GM23248 (cell line): ENCODE measurements around the gene MR1. TPM values are rescaled to one million over a fixed set of nuclear protein-coding genes. Genes with fewer than 3 reads are reported as not detected.
A peak's percentile ranks its signal among the peaks of the same experiment; 100 is the strongest.

ENCODE experiments used
- DNase-seq: peaks from one replicate; pipeline ENCODE4 v3.0.0-alpha.2; 2015
- H2AFZ ChIP-seq: fragments of 200-600 bp; sonication (generic); 2 replicates; pipeline ENCODE4 v1.6.1; 2016; ENCODE audit warnings: antibody characterized with exemption
- H3F3A ChIP-seq: fragments of 200-600 bp; sonication (generic); 2 replicates; pipeline ENCODE4 v1.6.1; 2016; ENCODE audit warnings: mild to moderate bottlenecking, antibody characterized with exemption, mixed run types; ENCODE audit not compliant: insufficient read depth
- H3K27ac ChIP-seq: fragments of 200-600 bp; sonication (generic); 2 replicates; pipeline ENCODE4 v1.5.1; 2016; ENCODE audit warnings: mild to moderate bottlenecking
- H3K27me3 ChIP-seq: fragments of 200-600 bp; sonication (generic); replicated peaks from 2 replicates; pipeline ENCODE4 v1.6.1; 2016; ENCODE audit warnings: mild to moderate bottlenecking; ENCODE audit not compliant: insufficient read depth
- H3K36me3 ChIP-seq: fragments of 200-600 bp; sonication (generic); 2 replicates; pipeline ENCODE4 v1.6.1; 2016; ENCODE audit warnings: low read depth, mild to moderate bottlenecking
- H3K4me1 ChIP-seq: fragments of 200-600 bp; sonication (generic); 2 replicates; pipeline ENCODE4 v1.6.1; 2016; ENCODE audit warnings: mild to moderate bottlenecking; ENCODE audit not compliant: insufficient read depth
- H3K4me2 ChIP-seq: fragments of 200-600 bp; sonication (generic); one replicate; pipeline ENCODE4 v1.6.1; 2016; ENCODE audit warnings: mild to moderate bottlenecking; ENCODE audit not compliant: unreplicated experiment
- H3K4me3 ChIP-seq: fragments of 200-600 bp; sonication (generic); 2 replicates; pipeline ENCODE4 v1.5.1; 2016; ENCODE audit warnings: mild to moderate bottlenecking
- H3K79me2 ChIP-seq: fragments of 200-600 bp; sonication (generic); 2 replicates; pipeline ENCODE4 v1.6.1; 2016; ENCODE audit warnings: mild to moderate bottlenecking; ENCODE audit not compliant: insufficient read depth
- H3K9ac ChIP-seq: fragments of 200-600 bp; sonication (generic); 2 replicates; pipeline ENCODE4 v1.6.1; 2016; ENCODE audit warnings: mild to moderate bottlenecking
- H3K9me2 ChIP-seq: fragments of 200-600 bp; sonication (generic); 2 replicates; pipeline ENCODE4 v1.6.1; 2016; ENCODE audit warnings: mixed run types, mild to moderate bottlenecking, moderate library complexity; ENCODE audit not compliant: insufficient read depth
- H3K9me3 ChIP-seq: fragments of 200-600 bp; sonication (generic); one replicate; pipeline ENCODE4 v1.6.1; 2017; ENCODE audit warnings: low read depth
- H4K20me1 ChIP-seq: fragments of 200-600 bp; sonication (generic); 2 replicates; pipeline ENCODE4 v1.6.0; 2016; ENCODE audit not compliant: insufficient read depth
- EZH2 ChIP-seq: fragments of 200-600 bp; sonication (generic); IDR thresholded peaks from 2 replicates; pipeline ENCODE4 v1.6.1; 2018; ENCODE audit warnings: antibody characterized with exemption, mild to moderate bottlenecking; ENCODE audit not compliant: insufficient read depth, poor library complexity, severe bottlenecking
- EZH2phosphoT487 ChIP-seq: fragments of 200-600 bp; sonication (generic); IDR thresholded peaks from 2 replicates; pipeline ENCODE4 v1.6.1; 2018; ENCODE audit warnings: antibody characterized with exemption, moderate library complexity, mild to moderate bottlenecking, low read depth; ENCODE audit not compliant: insufficient read depth
- WGBS, 2 experiments: methylation state at CpG; one replicate each; pipeline ENCODE4 v1.1.6; 2015 to 2017; ENCODE audit warnings: low lambda C conversion rate in 2 of 2, low coverage in 1 of 2; ENCODE audit errors: missing lambda C conversion rate in 2 of 2; 5-methylcytosine and 5-hydroxymethylcytosine counted together
- in situ Hi-C: fragments of 300-500 bp; cut with MboI; formaldehyde crosslinking; loops from 2 replicates; pipeline ENCODE4 v1.15.0; 2020
- polyA plus RNA-seq: library from polyadenylated mRNA; unstranded; fragments of >200 nt; fragmentation: Nextera tagmentation; extraction: Ambion mirVana; gene quantifications from 2 replicates; pipeline ENCODE4 v1.2.1, GENCODE V29; 2016
- total RNA-seq: library from RNA; depleted of rRNA; stranded (reverse); fragments of >200 nt; shearing (Covaris generic); gene quantifications from 2 replicates; pipeline ENCODE4 v1.2.3, GENCODE V29; 2014; rRNA removed

The MR1 gene
- total RNA-seq (25.2 and 28.6 TPM in 2 replicates), polyA plus RNA-seq (25.4 and 26.2 TPM in 2 replicates)

- H3K9me2 ChIP-seq, result no peaks in the 10 kb centered on the region
- H3K79me2 ChIP-seq, result peaks cover 29% of the 10 kb centered on the region
- no peaks in the 10 kb centered on the region for H4K20me1 ChIP-seq
- peak within 1 kb of the TSS; percentile 94 for H3K4me2 ChIP-seq
- no peaks in the 10 kb centered on the region for H3K27me3 ChIP-seq
- peaks cover 14% of the 10 kb centered on the region for H3K4me1 ChIP-seq
- H3F3A ChIP-seq, result peaks cover 11% of the 10 kb centered on the region; the same call in 1 of the 2 replicates
- peak; percentile 88 for DNase-seq
- H3K9ac ChIP-seq, result peak within 1 kb of the TSS; percentile 83
- 1 to 2% methylated on average over 9 of the region's 9 CpGs for WGBS, 2 experiments
- no peaks in the 10 kb centered on the region for H3K36me3 ChIP-seq
- H3K9me3 ChIP-seq, result no peaks in the 10 kb centered on the region
- H3K27ac ChIP-seq, result peak within 1 kb of the TSS; percentile 92
- TF ChIP-seq EZH2 (no peak), EZH2phosphoT487 (no peak)
- H3K4me3 ChIP-seq, result peak within 1 kb of the TSS; percentile 79
- in situ Hi-C loops, result no loop called here
- H2AFZ ChIP-seq, result peak within 1 kb of the TSS; percentile 98
These were observed at the start of gene MR1 for GRCh38 chr1:181033799-181034451. Gene MR1 (plus strand): TSS chr1:181033983. CDS start chr1:181034008, 25 bp downstream.

- TF ChIP-seq EZH2, result no peak
- Histone ChIP-seq H3K9ac (no peak overlapping the region), H3K9me3 (no peaks in the 10 kb centered on the region), H3K4me2 (no peak overlapping the region), H2AFZ (no peak overlapping the region), H3K27ac (no peak overlapping the region), H3K9me2 (no peaks in the 10 kb centered on the region), H3K4me3 (no peak overlapping the region), H3K79me2 (no peaks in the 10 kb centered on the region), H3K36me3 (peaks cover 56% of the 10 kb centered on the region), H3K4me1 (no peaks in the 10 kb centered on the region), H4K20me1 (no peaks in the 10 kb centered on the region), H3F3A (no peaks in the 10 kb centered on the region), H3K27me3 (no peaks in the 10 kb centered on the region)
- in situ Hi-C loops, result no loop called here
- DNase-seq, result no peak
- WGBS, 2 experiments, result 85 to 89% methylated on average over 8 of the region's 8 CpGs
These were observed 45.5 kb upstream of the MR1 start for GRCh38 chr1:180988253-180988752.

- Histone ChIP-seq H3K4me1 (peaks cover 21% of the 10 kb centered on the region), H3K4me3 (no peak overlapping the region), H3K36me3 (peaks cover 7% of the 10 kb centered on the region), H3F3A (peaks cover 19% of the 10 kb centered on the region), H3K9me3 (no peaks in the 10 kb centered on the region), H3K27me3 (no peaks in the 10 kb centered on the region), H3K9ac (no peak overlapping the region), H3K27ac (no peak overlapping the region), H4K20me1 (no peaks in the 10 kb centered on the region), H3K9me2 (no peaks in the 10 kb centered on the region), H2AFZ (no peak overlapping the region), H3K79me2 (peaks cover 41% of the 10 kb centered on the region), H3K4me2 (no peak overlapping the region)
- no peak for TF ChIP-seq EZH2
- TF ChIP-seq EZH2phosphoT487, result no peak
- 65 to 66% methylated on average over 3 of the region's 3 CpGs for WGBS, 2 experiments
- in situ Hi-C loops, result no loop called here
- peak; percentile 24 for DNase-seq
These were observed 39.5 kb upstream of the MR1 start for GRCh38 chr1:180994262-180994661.

GRCh38 chr1:180997843-180998504, 35.8 kb upstream of the MR1 start:
- WGBS, 2 experiments, result 70 to 71% methylated on average over 4 of the region's 4 CpGs
- in situ Hi-C loops, result no loop called here
- H3K79me2 ChIP-seq, result peaks cover 73% of the 10 kb centered on the region
- H3K4me2 ChIP-seq, result peak overlapping the region; percentile 7
- peak; percentile 32 for DNase-seq
- no peak overlapping the region for H2AFZ ChIP-seq
- peaks cover 22% of the 10 kb centered on the region for H3K4me1 ChIP-seq
- H3K9me2 ChIP-seq, result no peaks in the 10 kb centered on the region
- H3K36me3 ChIP-seq, result peaks cover 18% of the 10 kb centered on the region
- peaks cover 19% of the 10 kb centered on the region for H3F3A ChIP-seq
- peak overlapping the region; percentile 6; the same call in 1 of the 2 replicates for H3K27ac ChIP-seq
- H3K27me3 ChIP-seq, result no peaks in the 10 kb centered on the region
- H3K4me3 ChIP-seq, result no peak overlapping the region
- H3K9ac ChIP-seq, result no peak overlapping the region
- H4K20me1 ChIP-seq, result no peaks in the 10 kb centered on the region
- no peaks in the 10 kb centered on the region for H3K9me3 ChIP-seq
- no peak for TF ChIP-seq EZH2phosphoT487
- no peak for TF ChIP-seq EZH2
